Peyer's patch (tissue), 4 donors: ENCODE data around the gene ADISSP. TPM values are rescaled to one million over a fixed set of nuclear protein-coding genes. Genes with fewer than 3 reads are reported as not detected.
A peak's percentile ranks its signal among the peaks of the same experiment; 100 is the strongest.
"Not testable (repeated sequence)": the region's sequence is repeated elsewhere in the genome, so short reads cannot be mapped to it uniquely, and the experiment has no call there.

Source experiments
- DNase-seq, 3 donors: peaks; one replicate each; pipeline ENCODE4 v3.0.0-alpha.2; 2017 to 2019
- H3K27ac ChIP-seq, 4 donors: fragments of 200-600 bp; sonication (generic); one replicate each; pipeline ENCODE4 v1.5.1; 2016 to 2019
- H3K27me3 ChIP-seq, 2 donors: fragments of 200-600 bp; sonication (generic); one replicate each; pipeline ENCODE4 v1.5.1; 2019
- H3K36me3 ChIP-seq, 3 donors: fragments of 200-600 bp; sonication (generic); one replicate each; pipeline ENCODE4 v1.5.1; 2016 to 2019
- H3K4me1 ChIP-seq, 4 donors: fragments of 200-600 bp; sonication (generic); one replicate each; pipeline ENCODE4 v1.5.1; 2016 to 2019
- H3K4me3 ChIP-seq, 4 donors: fragments of 200-600 bp; sonication (generic); 1 replicate in 3 of 4; 2 replicates in 1 of 4; pipeline ENCODE4 v1.5.1; 2016 to 2019; ENCODE audit warnings: mild to moderate bottlenecking in 1 of 4
- H3K9me3 ChIP-seq, 4 donors: fragments of 200-600 bp; sonication (generic); one replicate each; pipeline ENCODE4 v1.5.1; 2016 to 2019; ENCODE audit warnings: mild to moderate bottlenecking in 1 of 4
- POLR2A ChIP-seq, 2 donors: fragments of 450-650 bp; IDR thresholded peaks; one replicate each; pipeline ENCODE4 v1.5.1; 2017; ENCODE audit warnings: antibody characterized with exemption in 2 of 2, mild to moderate bottlenecking in 2 of 2, moderate library complexity in 2 of 2
- total RNA-seq, 4 donors: library from RNA; depleted of rRNA; stranded (reverse); fragments of >200 nt; gene quantifications; one replicate each; pipeline ENCODE4 v1.1.0, GENCODE V29; 2016
- TF ChIP-seq, protein P1 (sequence below), 6 experiments: fragments of 450-650 bp in 4 of 6; fragments of 200-600 bp in 2 of 6; sonication (generic) in 1 of 6; IDR thresholded peaks; one replicate each; pipeline ENCODE4 v1.5.1; 2017 to 2019; ENCODE audit warnings: antibody characterized with exemption in 6 of 6, mild to moderate bottlenecking in 3 of 6, moderate library complexity in 1 of 6

Gene ADISSP
- total RNA-seq, 4 donors from 2014 or later = 7.4 to 13.2 (median 10.2) TPM

DNA sequence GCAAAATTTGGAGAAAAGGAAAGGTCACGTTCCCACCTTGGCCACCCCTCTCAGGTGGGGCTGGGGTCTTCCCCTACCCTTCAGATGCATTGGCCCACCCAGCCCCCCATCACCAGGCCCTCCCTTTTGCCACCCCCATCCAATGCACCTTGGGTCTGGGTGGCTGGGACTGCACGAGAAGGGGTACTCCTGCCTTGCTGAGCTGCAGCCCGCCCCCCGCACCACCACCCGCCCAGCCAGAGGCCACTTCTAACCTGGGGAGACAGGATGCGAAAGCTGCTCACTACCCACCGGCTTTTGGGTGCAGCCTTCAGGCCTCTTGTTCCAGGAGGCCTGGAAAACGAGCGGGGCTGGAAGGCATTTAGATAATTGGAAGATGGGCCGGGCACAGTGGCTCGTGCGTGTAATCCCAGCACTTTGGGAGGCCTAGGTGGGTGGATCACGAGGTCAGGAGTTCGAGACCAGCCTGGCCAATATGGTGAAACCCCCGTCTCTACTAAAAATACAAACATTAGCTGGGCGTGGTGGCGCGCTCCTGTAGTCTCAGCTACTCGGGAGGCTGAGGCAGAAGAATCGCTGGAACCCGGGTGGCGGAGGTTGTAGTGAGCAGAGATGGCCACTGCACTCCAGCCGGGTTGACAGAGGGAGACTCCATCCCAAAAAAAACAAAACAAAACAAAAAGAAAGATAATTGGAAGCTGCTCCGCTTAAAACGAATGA, 27.3 kb upstream of the ADISSP start:
- Histone ChIP-seq H3K27me3 (no peaks in the 10 kb centered on the region), H3K9me3 (no peaks in the 10 kb centered on the region), H3K4me1 (peaks cover 16 to 34% (median 27%) of the 10 kb centered on the region in 4 donors), H3K27ac (peak overlapping the region; percentile 96 to 97 (median 96)), H3K36me3 (no peaks in the 10 kb centered on the region), H3K4me3 (peak overlapping the region in 2 of 4 donors; percentile 76 to 85)
- DNase-seq = no peak
- TF ChIP-seq, protein P1, sequence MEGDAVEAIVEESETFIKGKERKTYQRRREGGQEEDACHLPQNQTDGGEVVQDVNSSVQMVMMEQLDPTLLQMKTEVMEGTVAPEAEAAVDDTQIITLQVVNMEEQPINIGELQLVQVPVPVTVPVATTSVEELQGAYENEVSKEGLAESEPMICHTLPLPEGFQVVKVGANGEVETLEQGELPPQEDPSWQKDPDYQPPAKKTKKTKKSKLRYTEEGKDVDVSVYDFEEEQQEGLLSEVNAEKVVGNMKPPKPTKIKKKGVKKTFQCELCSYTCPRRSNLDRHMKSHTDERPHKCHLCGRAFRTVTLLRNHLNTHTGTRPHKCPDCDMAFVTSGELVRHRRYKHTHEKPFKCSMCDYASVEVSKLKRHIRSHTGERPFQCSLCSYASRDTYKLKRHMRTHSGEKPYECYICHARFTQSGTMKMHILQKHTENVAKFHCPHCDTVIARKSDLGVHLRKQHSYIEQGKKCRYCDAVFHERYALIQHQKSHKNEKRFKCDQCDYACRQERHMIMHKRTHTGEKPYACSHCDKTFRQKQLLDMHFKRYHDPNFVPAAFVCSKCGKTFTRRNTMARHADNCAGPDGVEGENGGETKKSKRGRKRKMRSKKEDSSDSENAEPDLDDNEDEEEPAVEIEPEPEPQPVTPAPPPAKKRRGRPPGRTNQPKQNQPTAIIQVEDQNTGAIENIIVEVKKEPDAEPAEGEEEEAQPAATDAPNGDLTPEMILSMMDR (IDR thresholded peaks at IDR 0.05) = no peak
- TF ChIP-seq POLR2A (IDR thresholded peaks at IDR 0.05) = no peak

DNA sequence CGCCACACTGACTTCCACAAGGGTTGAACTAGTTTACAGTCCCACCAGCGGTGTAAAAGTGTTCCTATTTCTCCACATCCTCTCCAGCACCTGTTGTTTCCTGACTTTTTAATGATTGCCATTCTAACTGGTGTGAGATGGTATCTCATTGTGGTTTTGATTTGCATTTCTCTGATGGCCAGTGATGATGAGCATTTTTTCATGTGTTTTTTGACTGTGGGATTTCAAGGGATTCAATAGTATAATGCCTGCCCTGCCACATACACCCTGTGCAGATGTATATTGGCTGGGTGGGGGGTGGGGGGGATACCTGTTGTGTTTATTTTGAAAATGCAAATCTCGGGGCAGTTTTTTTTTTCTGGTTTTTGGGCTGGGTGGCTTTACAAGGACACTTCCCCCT, 26.6 kb upstream of the ADISSP start:
- H3K4me1 ChIP-seq = peaks cover 12 to 28% (median 21%) of the 10 kb centered on the region in 4 donors
- not testable (repeated sequence) for DNase-seq, H3K36me3 ChIP-seq, H3K27me3 ChIP-seq, H3K9me3 ChIP-seq, H3K27ac ChIP-seq, H3K4me3 ChIP-seq

DNA sequence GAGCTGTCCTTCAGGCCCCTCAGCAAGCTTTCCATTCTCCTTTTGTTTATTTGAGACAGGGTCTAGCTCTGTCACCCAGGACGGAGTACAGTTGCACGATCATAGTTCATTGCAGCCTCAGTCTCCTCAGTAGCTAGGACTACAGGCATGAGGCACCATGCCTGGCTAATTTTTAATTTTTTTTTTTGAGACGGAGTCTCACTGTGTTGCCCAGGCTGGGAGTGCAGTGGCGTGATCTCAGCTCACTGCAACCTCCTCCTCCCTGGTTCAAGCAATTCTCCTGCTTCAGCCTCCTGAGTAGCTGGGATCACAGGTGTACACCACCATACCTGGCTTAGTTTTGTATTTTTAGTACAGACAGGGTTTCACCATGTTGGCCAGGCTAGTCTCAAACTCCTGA, 21.6 kb upstream of the ADISSP start:
- H3K9me3 ChIP-seq, H3K4me3 ChIP-seq, H3K27me3 ChIP-seq, H3K36me3 ChIP-seq, H3K27ac ChIP-seq, DNase-seq: not testable (repeated sequence)
- H3K4me1 ChIP-seq = peaks cover 0 to 43% (median 10%) of the 10 kb centered on the region in 4 donors

DNA sequence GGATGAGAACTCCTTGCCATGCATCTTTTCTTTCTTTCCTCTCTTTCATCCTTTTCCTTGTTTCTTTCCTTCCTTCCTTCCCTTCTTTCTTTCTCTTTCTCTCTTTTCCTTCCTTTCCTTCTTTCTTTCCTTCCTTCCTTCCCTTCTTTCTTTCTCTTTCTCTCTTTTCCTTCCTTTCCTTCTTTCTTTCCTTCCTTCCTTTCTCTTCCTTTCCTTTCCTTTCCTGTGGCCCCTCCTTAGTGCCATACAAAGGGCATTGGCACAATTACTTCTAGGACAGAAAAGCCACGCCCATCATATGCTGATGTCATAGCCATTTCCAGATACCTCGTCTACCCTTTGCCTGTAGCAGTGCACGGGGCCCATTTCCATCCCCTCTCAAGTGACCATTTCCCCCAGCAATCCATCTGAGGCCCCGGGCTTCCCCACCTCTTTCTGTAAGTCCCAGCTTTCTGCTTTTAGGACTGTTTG, 21.2 kb upstream of the ADISSP start:
- Histone ChIP-seq H3K9me3 (no peaks in the 10 kb centered on the region), H3K4me1 (peaks cover 0 to 47% (median 10%) of the 10 kb centered on the region in 4 donors), H3K27me3 (no peaks in the 10 kb centered on the region), H3K36me3 (peaks cover 0 to 11% (median 0%) of the 10 kb centered on the region in 3 donors), H3K27ac (no peak overlapping the region), H3K4me3 (no peak overlapping the region)
- DNase-seq = peak in 1 of 3 donors; percentile 84
- TF ChIP-seq, protein P1 (IDR thresholded peaks at IDR 0.05) = no peak
- TF ChIP-seq POLR2A (IDR thresholded peaks at IDR 0.05) = no peak

DNA sequence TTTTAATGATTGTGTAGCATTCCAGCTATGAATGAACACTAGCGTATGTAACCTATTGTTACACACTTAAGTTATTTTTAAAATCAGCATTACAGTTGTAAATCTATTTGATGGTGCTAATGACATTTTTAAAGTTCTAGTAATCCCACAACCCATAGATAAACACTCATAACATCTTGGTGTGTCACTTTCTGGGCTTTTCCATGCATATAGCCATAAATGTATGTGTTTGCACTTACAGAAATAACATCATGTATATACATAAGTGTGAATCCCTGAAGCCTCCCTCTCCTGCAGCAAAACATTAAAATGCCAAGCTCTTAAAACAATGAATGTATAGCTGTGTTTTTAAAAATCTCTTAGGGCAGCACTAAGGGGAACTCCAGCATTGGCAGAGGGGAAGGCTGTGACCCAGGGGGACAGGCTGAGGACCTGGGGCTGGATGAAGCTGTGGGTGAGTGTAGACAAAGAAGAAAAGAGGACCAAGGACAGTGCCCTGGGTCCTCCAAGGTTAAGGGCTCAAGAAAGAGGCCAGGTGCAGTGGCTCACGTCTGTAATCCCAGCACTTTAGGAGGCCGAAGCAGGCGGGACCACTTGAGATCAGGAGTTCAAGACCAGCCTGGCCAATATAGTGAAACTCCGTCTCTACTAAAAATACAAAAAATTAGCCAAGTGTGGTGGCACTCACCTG, 19.9 kb upstream of the ADISSP start:
- Histone ChIP-seq H3K4me1 (peaks cover 0 to 56% (median 10%) of the 10 kb centered on the region in 4 donors), H3K9me3 (no peaks in the 10 kb centered on the region), H3K27ac (no peak overlapping the region), H3K4me3 (peak overlapping the region in 2 of 4 donors; percentile 26 to 40), H3K36me3 (peaks cover 0 to 11% (median 0%) of the 10 kb centered on the region in 3 donors), H3K27me3 (no peaks in the 10 kb centered on the region)
- DNase-seq = no peak
- no peak for TF ChIP-seq POLR2A (IDR thresholded peaks at IDR 0.05)
- TF ChIP-seq, protein P1 (IDR thresholded peaks at IDR 0.05) = no peak

DNA sequence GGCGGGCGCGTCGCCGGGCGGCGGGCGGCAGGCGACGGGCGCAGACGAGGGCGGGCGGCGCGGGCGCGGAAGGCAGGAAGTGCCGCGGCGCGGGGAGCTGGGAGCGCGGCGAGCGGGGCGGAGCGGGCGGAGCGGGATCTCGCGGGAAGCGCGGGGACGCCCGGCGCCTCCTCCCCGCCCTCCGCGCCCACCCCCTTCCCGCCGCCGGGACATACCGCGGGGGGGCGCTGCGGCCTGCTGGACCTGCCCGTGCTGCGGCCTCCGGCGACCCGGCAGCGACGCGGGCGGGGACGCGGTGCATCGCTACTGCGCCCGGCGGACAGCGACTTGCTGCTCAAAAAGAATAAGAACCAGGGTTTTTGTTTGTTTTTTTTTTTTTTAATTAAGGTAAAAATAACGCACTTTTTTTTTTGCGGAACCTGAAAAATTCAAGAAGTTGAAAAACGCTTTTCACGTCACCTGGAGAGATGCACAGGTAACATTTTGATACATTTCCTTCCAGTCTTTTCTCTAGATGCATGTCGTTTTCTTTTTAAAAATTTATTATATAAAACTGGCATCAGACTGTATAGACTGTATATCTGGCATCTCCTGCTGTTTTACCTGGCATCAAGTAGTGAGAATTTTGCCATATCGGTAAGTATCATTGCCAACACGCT, 19.2 kb upstream of the ADISSP start, which contains the start of gene CENPB:
TSS of gene CENPB (minus strand) at position 76 of the 659 bp plus-strand sequence. CDS start 257 bp downstream, outside the sequence.
- peaks cover 0 to 11% (median 0%) of the 10 kb centered on the region in 3 donors for H3K36me3 ChIP-seq
- peak; percentile 89 to 96 (median 95) for DNase-seq
- H3K4me1 ChIP-seq = peaks cover 0 to 56% (median 10%) of the 10 kb centered on the region in 4 donors
- H3K9me3 ChIP-seq = no peaks in the 10 kb centered on the region
- H3K27ac ChIP-seq = peak within 1 kb of the TSS; percentile 70 to 87 (median 80)
- no peaks in the 10 kb centered on the region for H3K27me3 ChIP-seq
- TF ChIP-seq, protein P1 (IDR thresholded peaks at IDR 0.05) = peak; percentile 71 to 93 (median 86)
- no peak for TF ChIP-seq POLR2A (IDR thresholded peaks at IDR 0.05)
- peak within 1 kb of the TSS; percentile 44 to 79 (median 62) for H3K4me3 ChIP-seq
